NCI-H128 (cell line): ENCODE results near the gene TMOD2.

Source experiments
- DNase-seq: peaks from one replicate; lab custom pipeline; 2025; ENCODE audit not compliant: unreplicated experiment; lab: John Stamatoyannopoulos, UW

Gene TMOD2

DNA sequence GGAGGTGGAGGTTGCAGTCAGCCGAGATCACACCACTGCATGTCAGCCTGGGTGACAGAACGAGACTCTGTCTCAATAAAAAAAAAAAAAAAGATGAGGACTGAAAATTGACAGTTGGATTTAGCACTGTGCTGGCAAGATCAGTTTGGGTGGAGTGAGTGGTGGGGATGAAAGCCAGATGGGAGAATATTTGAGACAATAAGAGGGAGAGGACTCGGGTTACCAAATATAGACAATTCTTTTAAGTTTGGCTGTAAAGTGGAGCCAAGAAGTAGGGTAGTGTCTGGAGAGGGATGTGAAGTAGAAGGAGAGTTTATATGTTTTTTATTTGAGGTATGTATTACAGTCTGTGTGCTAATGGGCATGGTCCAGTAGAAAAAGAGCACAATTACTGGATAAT is 98.5 kb downstream of the TMOD2 start:
- no peak for DNase-seq

GRCh38 chr15:51853998-51854397 is 102.6 kb downstream of the TMOD2 start:
- DNase-seq = no peak

DNA sequence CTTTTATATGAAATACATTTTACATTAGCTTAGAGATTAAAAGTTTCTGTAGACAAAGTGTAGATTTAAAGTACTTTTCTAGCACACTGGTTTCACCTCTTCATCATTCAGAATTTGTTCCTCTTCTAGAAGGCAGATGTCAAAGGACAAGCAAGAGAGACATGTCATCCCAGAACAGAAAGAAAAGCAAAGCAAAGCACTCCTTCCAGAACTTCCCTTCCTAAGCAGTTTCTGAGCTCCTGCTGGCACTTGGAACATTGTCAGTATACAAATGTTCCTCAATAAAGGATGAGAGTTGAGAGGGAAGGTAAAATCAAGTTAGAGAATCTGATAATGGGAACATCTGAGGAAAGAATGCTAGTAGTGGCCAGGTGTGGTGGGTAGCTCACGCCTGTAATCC is 104.2 kb downstream of the TMOD2 start:
- DNase-seq = no peak

DNA sequence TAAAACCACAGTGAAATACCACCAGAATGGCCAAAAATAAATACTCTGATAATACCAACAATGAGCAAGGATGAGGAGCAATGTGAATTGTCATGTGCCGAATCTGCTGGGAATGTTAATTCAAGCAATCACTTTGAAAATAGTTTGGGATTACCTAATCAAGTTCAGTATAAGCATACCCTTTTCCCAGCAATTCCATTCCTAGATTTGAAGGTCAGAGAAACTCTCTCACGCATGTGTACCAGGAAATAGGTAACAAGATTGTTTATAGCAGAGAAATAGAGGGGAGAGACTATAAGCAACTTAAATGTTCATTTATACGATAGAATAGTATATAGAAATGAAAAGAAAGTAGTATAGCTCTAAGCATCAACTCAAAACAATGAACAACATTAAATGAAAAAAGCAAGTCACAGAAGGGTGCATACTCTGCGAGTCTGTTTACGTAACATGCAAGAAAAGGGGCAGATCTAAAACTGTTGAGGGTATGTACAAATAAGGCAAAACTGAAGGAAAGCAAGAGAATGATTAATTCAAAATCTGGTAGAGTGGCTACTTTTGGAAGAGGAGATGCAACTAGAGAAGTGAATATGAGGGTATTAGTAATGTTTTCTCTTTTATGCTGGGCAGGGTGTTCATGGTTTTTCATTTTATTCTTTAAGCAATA is 105.5 kb downstream of the TMOD2 start:
- no peak for DNase-seq

GRCh38 chr15:51861557-51862359 is 110.4 kb downstream of the TMOD2 start:
- DNase-seq = no peak

GRCh38 chr15:51863131-51863530 is 111.7 kb downstream of the TMOD2 start:
- no peak for DNase-seq

GRCh38 chr15:51864408-51865056 is 113.1 kb downstream of the TMOD2 start:
- DNase-seq = no peak

DNA sequence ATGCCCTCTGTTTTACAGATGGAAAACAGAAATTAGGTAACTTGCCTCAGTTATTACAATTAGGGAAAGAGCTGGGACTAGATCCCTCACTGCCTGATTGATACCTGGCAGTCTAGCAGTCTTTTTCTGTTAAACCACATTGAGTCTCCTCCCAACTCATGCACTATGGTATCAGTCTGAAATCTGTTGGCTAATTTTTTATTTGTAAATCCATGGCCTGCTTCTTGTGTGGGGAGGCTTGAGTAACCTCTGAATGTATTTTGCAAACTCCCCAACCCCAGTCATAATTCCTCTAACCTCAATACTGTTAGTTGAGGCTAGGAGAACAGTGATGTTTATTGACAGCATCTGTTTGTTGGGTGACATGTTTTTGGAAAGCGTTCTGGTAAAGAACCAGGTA is 113.9 kb downstream of the TMOD2 start:
- no peak for DNase-seq
